Motor neuron (in vitro differentiated cells): ENCODE results near the gene TOMM70. TPM values are rescaled to one million over a fixed set of nuclear protein-coding genes. Genes with fewer than 3 reads are reported as not detected.
"Not testable (repeated sequence)": the region's sequence is repeated elsewhere in the genome, so short reads cannot be mapped to it uniquely, and the experiment has no call there.

Source experiments
- ATAC-seq, 8 experiments: fragments of 200-7000 bp; cut with Tn5 transposase; replicated peaks in 6 of 8; 2 replicates each; pipeline ENCODE4 v1.8.0; 2021; ENCODE audit warnings: mild to moderate bottlenecking in 8 of 8, moderate library complexity in 8 of 8
- H3K27ac ChIP-seq, 2 donors: fragments of 250-450 bp; sonication (Bioruptor Pico); 2 replicates each; pipeline ENCODE4 v1.9.0; 2021; ENCODE audit warnings: antibody characterized with exemption in 2 of 2, mild to moderate bottlenecking in 2 of 2, moderate library complexity in 1 of 2
- H3K4me1 ChIP-seq, 2 donors: fragments of 250-450 bp; sonication (Bioruptor Pico); replicated peaks in 1 of 2; 2 replicates each; pipeline ENCODE4 v1.6.1; 2021; ENCODE audit warnings: antibody characterized with exemption in 2 of 2, mild to moderate bottlenecking in 2 of 2, moderate library complexity in 1 of 2
- H3K4me3 ChIP-seq, 5 donors: fragments of 250-450 bp; sonication (Bioruptor Pico); 2 replicates each; pipeline ENCODE4 v1.9.0; 2021; ENCODE audit warnings: antibody characterized with exemption in 5 of 5, mild to moderate bottlenecking in 5 of 5, moderate library complexity in 4 of 5
- WGBS, 10 experiments: fragments of 450-650 bp; shearing (Covaris generic); methylation state at CpG; one replicate each; pipeline ENCODE4 v1.0.0; 2022; 5-methylcytosine and 5-hydroxymethylcytosine counted together
- in situ Hi-C, 9 experiments: fragments of 400-800 bp; cut with MboI; loops; one replicate each; pipeline ENCODE4 v1.15.0; 2021; ENCODE audit warnings: low sequenced_read_pairs in 9 of 9, low pct_unique_long_range_greater_than_20kb in 2 of 9; ENCODE audit not compliant: unreplicated experiment in 9 of 9
- total RNA-seq, 8 experiments: library from RNA; unstranded; fragments of 300-600 nt; gene quantifications; 2 replicates each; pipeline versions ENCODE4 v1.2.3 to v1.2.4, GENCODE V29; 2022

Gene TOMM70
- total RNA-seq, 8 experiments from 2014 or later, result 53.1 to 72.5 (median 60.7) TPM

- in situ Hi-C loops, result no loop called here
- Histone ChIP-seq H3K4me1 (no peaks in the 10 kb centered on the region), H3K4me3 (no peak overlapping the region), H3K27ac (no peak overlapping the region)
- ATAC-seq, result no peak
- 85 to 100% (median 100%) methylated on average over 1 to 4 of the region's 4 CpGs; no CpG with 5 or more reads in 2 of the 10 experiments for WGBS, 10 experiments
These were observed 24.6 kb downstream of the TOMM70 start for GRCh38 chr3:100376301-100376700.

GRCh38 chr3:100374521-100374920 lies 26.4 kb downstream of the TOMM70 start:
- no peak for ATAC-seq
- Histone ChIP-seq H3K4me1 (no peaks in the 10 kb centered on the region), H3K4me3 (no peak overlapping the region), H3K27ac (no peak overlapping the region)
- in situ Hi-C loops, result no loop called here

GRCh38 chr3:100370756-100371155 lies 30.1 kb downstream of the TOMM70 start:
- WGBS, 10 experiments, result 60 to 100% (median 80%) methylated on average over 1 of the region's 1 CpG; no CpG with 5 or more reads in 3 of the 10 experiments
- no peaks in the 10 kb centered on the region for H3K4me1 ChIP-seq
- H3K4me3 ChIP-seq, result no peak overlapping the region
- no peak for ATAC-seq
- in situ Hi-C loops, result no loop called here
- no peak overlapping the region for H3K27ac ChIP-seq

- 82 to 100% (median 96%) methylated on average over 3 to 8 of the region's 8 CpGs for WGBS, 10 experiments
- in situ Hi-C loops, result no loop called here
- Histone ChIP-seq H3K27ac (no peak overlapping the region), H3K4me1 (no peaks in the 10 kb centered on the region), H3K4me3 (no peak overlapping the region)
- no peak for ATAC-seq
These were observed 32.4 kb downstream of the TOMM70 start for GRCh38 chr3:100368441-100368840.

GRCh38 chr3:100366424-100366823 lies 34.5 kb downstream of the TOMM70 start:
- Histone ChIP-seq H3K4me3 (no peak overlapping the region), H3K27ac (no peak overlapping the region), H3K4me1 (no peaks in the 10 kb centered on the region)
- ATAC-seq, result no peak
- in situ Hi-C loops, result no loop called here
- 50 to 100% (median 85%) methylated on average over 1 to 2 of the region's 2 CpGs; no CpG with 5 or more reads in 2 of the 10 experiments for WGBS, 10 experiments

GRCh38 chr3:100364421-100364820 lies 36.5 kb downstream of the TOMM70 start:
- no peak overlapping the region for H3K4me3 ChIP-seq
- no peak overlapping the region for H3K27ac ChIP-seq
- 92 to 100% (median 94%) methylated on average over 1 to 3 of the region's 3 CpGs; no CpG with 5 or more reads in 5 of the 10 experiments for WGBS, 10 experiments
- in situ Hi-C loops, result no loop called here
- no peak for ATAC-seq
- no peaks in the 10 kb centered on the region for H3K4me1 ChIP-seq

GRCh38 chr3:100361897-100362296 lies 39.0 kb downstream of the TOMM70 start:
- no peaks in the 10 kb centered on the region for H3K4me1 ChIP-seq
- in situ Hi-C loops, result no loop called here
- no peak overlapping the region for H3K27ac ChIP-seq
- no peak overlapping the region for H3K4me3 ChIP-seq
- 67 to 100% (median 100%) methylated on average over 1 of the region's 1 CpG; no CpG with 5 or more reads in 4 of the 10 experiments for WGBS, 10 experiments
- ATAC-seq, result no peak

- in situ Hi-C loops, result no loop called here
- H3K4me1 ChIP-seq, result no peaks in the 10 kb centered on the region
- WGBS, 10 experiments, result 70 to 100% (median 100%) methylated on average over 1 to 4 of the region's 4 CpGs; no CpG with 5 or more reads in 1 of the 10 experiments
- H3K27ac ChIP-seq, result no peak overlapping the region
- ATAC-seq, result no peak
- no peak overlapping the region for H3K4me3 ChIP-seq
These were observed 40.0 kb downstream of the TOMM70 start for GRCh38 chr3:100360757-100361496.

GRCh38 chr3:100359035-100359434 lies 41.9 kb downstream of the TOMM70 start:
- Histone ChIP-seq H3K4me3 (no peak overlapping the region), H3K27ac (no peak overlapping the region), H3K4me1 (no peaks in the 10 kb centered on the region)
- ATAC-seq, result no peak
- WGBS, 10 experiments, result 60 to 100% (median 89%) methylated on average over 1 to 3 of the region's 3 CpGs
- in situ Hi-C loops, result no loop called here

GRCh38 chr3:100358413-100358812 lies 42.5 kb downstream of the TOMM70 start:
- no peaks in the 10 kb centered on the region for H3K4me1 ChIP-seq
- H3K4me3 ChIP-seq, result no peak overlapping the region
- no peak overlapping the region for H3K27ac ChIP-seq
- in situ Hi-C loops, result no loop called here
- 83 to 100% (median 95%) methylated on average over 1 to 2 of the region's 2 CpGs; no CpG with 5 or more reads in 2 of the 10 experiments for WGBS, 10 experiments
- no peak for ATAC-seq

GRCh38 chr3:100354850-100355249 lies 46.0 kb downstream of the TOMM70 start:
- Histone ChIP-seq H3K4me1 (no peaks in the 10 kb centered on the region), H3K4me3 (no peak overlapping the region), H3K27ac (no peak overlapping the region)
- in situ Hi-C loops, result no loop called here
- 93 to 100% (median 100%) methylated on average over 1 to 3 of the region's 3 CpGs; no CpG with 5 or more reads in 2 of the 10 experiments for WGBS, 10 experiments
- no peak for ATAC-seq

- no peak for ATAC-seq
- in situ Hi-C loops, result no loop called here
- Histone ChIP-seq H3K27ac (no peak overlapping the region), H3K4me3 (no peak overlapping the region), H3K4me1 (no peaks in the 10 kb centered on the region)
- WGBS, 10 experiments, result 83 to 100% (median 93%) methylated on average over 2 to 8 of the region's 10 CpGs
These were observed 48.3 kb downstream of the TOMM70 start for GRCh38 chr3:100352296-100353231.

- H3K4me1 ChIP-seq, ATAC-seq, in situ Hi-C loops, H3K4me3 ChIP-seq, H3K27ac ChIP-seq: not testable (repeated sequence)
- no CpG with 5 or more reads among the region's 2 CpGs for WGBS, 10 experiments
These were observed 49.1 kb downstream of the TOMM70 start for GRCh38 chr3:100351770-100352169.
